Chondrocyte (in vitro differentiated cells): ENCODE measurements around the gene FAR2. TPM values are rescaled to one million over a fixed set of nuclear protein-coding genes. Genes with fewer than 3 reads are reported as not detected.

ENCODE experiments used
- DNase-seq: peaks from one replicate; pipeline ENCODE4 v3.0.0; 2021; ENCODE audit warnings: mixed read lengths, low spot score
- H3K27ac Mint-ChIP-seq: one replicate; pipeline ENCODE4 v1.8.0; 2021; ENCODE audit warnings: mild to moderate bottlenecking, moderate library complexity, mixed read lengths; ENCODE audit not compliant: unreplicated experiment
- H3K27me3 Mint-ChIP-seq: 2 replicates; pipeline ENCODE4 v1.8.0; 2021; ENCODE audit warnings: low read depth, mixed read lengths
- H3K36me3 Mint-ChIP-seq: 2 replicates; pipeline ENCODE4 v1.8.0; 2021; ENCODE audit warnings: low read depth, mixed read lengths
- H3K4me1 Mint-ChIP-seq: 2 replicates; pipeline ENCODE4 v1.8.0; 2021; ENCODE audit warnings: low read depth, mild to moderate bottlenecking, mixed read lengths
- H3K4me3 Mint-ChIP-seq: one replicate; pipeline ENCODE4 v1.8.0; 2021; ENCODE audit warnings: mild to moderate bottlenecking, moderate library complexity, mixed read lengths; ENCODE audit not compliant: unreplicated experiment
- H3K9me3 Mint-ChIP-seq: 2 replicates; pipeline ENCODE4 v1.8.0; 2021; ENCODE audit warnings: low read depth, mixed read lengths
- CTCF ChIP-seq: fragments of 200-600 bp; sonication (generic); IDR thresholded peaks from 2 replicates; pipeline ENCODE4 v1.5.0; 2021; ENCODE audit warnings: antibody characterized with exemption, mild to moderate bottlenecking, moderate library complexity
- total RNA-seq: library from RNA; stranded (reverse); gene quantifications from 3 replicates; pipeline ENCODE4 v1.2.1, GENCODE V29; 2021

The FAR2 gene
- total RNA-seq, 1 donor from 2014 or later = 19.6 TPM

- peaks cover 6% of the 10 kb centered on the region for H3K36me3 Mint-ChIP-seq
These were observed 142.1 kb downstream of the FAR2 start for GRCh38 chr12:29291226-29291625.

GRCh38 chr12:29299633-29300032, 150.6 kb downstream of the FAR2 start:
- H3K27me3 Mint-ChIP-seq = no peaks in the 10 kb centered on the region
- no peak for DNase-seq
- no peak overlapping the region for H3K27ac Mint-ChIP-seq

More at GRCh38 chr12:29291226-29291625, 142.1 kb downstream of the FAR2 start:
- H3K4me3 Mint-ChIP-seq = no peak overlapping the region
- H3K9me3 Mint-ChIP-seq = peaks cover 12% of the 10 kb centered on the region
- no peak overlapping the region for H3K27ac Mint-ChIP-seq
- no peak for DNase-seq
- no peak for TF ChIP-seq CTCF
- H3K4me1 Mint-ChIP-seq = peaks cover 14% of the 10 kb centered on the region
- no peaks in the 10 kb centered on the region for H3K27me3 Mint-ChIP-seq

DNA sequence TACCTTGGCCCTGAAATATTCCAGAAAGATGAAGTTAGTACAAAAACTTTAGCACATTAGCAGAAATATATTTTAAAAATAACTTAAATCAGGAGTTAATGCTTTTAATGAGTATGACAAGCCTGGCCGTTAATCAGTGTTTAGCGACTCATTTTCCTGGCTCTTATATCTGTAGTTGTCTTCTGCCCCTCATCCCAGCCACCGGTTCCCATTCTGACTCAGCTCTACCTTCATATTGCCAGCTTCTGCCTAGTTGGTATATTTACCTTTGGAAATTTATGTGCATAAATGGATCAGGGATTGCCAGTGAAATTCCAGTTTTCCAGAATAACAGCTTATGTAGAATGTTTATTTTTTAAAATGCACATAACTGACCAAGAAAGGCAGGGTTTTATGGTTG, 152.0 kb downstream of the FAR2 start:
- Mint-ChIP-seq H3K4me3 (no peak overlapping the region), H3K27ac (no peak overlapping the region), H3K27me3 (no peaks in the 10 kb centered on the region), H3K36me3 (peaks cover 3% of the 10 kb centered on the region), H3K4me1 (no peaks in the 10 kb centered on the region), H3K9me3 (no peaks in the 10 kb centered on the region)
- no peak for TF ChIP-seq CTCF
- no peak for DNase-seq

More at GRCh38 chr12:29299633-29300032, 150.6 kb downstream of the FAR2 start:
- no peaks in the 10 kb centered on the region for H3K4me1 Mint-ChIP-seq
- H3K36me3 Mint-ChIP-seq = peaks cover 3% of the 10 kb centered on the region
- TF ChIP-seq CTCF = no peak
- no peak overlapping the region for H3K4me3 Mint-ChIP-seq
- no peaks in the 10 kb centered on the region for H3K9me3 Mint-ChIP-seq

DNA sequence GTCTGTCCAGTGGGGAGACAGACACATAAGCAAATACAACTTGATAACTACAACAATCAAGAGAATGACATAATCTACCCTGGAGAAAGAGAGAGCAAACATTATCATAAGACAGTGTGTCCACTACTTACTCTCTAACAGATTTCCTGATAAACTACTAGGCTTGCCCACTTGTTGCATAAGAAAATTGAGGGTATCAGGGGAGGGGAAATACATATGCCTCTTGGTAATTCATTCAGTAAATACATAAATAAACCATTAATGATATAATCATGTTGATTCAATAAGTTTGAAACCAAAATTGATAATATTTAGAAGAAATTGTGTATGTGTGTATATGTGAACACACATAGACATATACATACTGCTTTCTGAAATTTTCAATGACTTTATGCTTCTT, 155.3 kb downstream of the FAR2 start:
- DNase-seq = no peak
- Mint-ChIP-seq H3K27ac (no peak overlapping the region), H3K4me3 (no peak overlapping the region), H3K4me1 (no peaks in the 10 kb centered on the region), H3K9me3 (no peaks in the 10 kb centered on the region), H3K27me3 (no peaks in the 10 kb centered on the region), H3K36me3 (no peaks in the 10 kb centered on the region)
- TF ChIP-seq CTCF = no peak

DNA sequence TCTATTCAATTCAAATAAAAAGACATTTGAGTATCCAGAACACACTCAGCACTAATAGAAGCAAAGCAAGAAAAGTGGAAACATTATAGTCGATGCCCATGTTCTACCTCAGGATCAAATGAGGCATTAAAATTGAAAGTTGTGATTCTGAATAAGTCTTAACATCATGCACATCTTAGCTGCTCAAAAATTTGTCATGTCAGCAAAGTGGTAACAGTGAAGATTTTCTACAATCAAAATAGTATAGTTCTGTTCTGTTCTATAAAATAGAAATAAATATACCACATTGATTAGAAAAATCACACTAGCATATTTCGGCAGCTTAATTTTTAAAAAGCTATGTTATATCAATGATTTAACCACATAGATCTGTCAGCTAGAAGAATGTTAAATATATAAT, 157.2 kb downstream of the FAR2 start:
- no peak overlapping the region for H3K27ac Mint-ChIP-seq
- H3K27me3 Mint-ChIP-seq = no peaks in the 10 kb centered on the region
- no peak for DNase-seq
- no peaks in the 10 kb centered on the region for H3K36me3 Mint-ChIP-seq
- H3K4me3 Mint-ChIP-seq = no peak overlapping the region
- no peak for TF ChIP-seq CTCF
- H3K4me1 Mint-ChIP-seq = no peaks in the 10 kb centered on the region
- no peaks in the 10 kb centered on the region for H3K9me3 Mint-ChIP-seq
